K562 (cell line): Measurements from ENCODE around the gene STRC. TPM values are rescaled to one million over a fixed set of nuclear protein-coding genes. Genes with fewer than 3 reads are reported as not detected.

Experiments
- ATAC-seq: fragments of 200-7000 bp; cut with Tn5 transposase; 3 replicates; pipeline ENCODE4 v1.9.1; 2020; ENCODE audit warnings: moderate library complexity
- BruUV-seq: library from RNA; stranded (reverse); fragments of 400-500 nt; replicated peaks from 2 replicates; lab custom pipeline; 2021; lab: Mats Ljungman, UMichigan
- CTCF ChIA-PET: fragments of 300-600 bp; formaldehyde crosslinking; extraction: SDS; loops from one replicate; lab custom pipeline; 2021; ENCODE audit warnings: low intra/inter-chr PET ratio; lab: Yijun Ruan, JAX
- POLR2A ChIA-PET: fragments of 300-600, 350-650 bp; sonication (Branson Sonifier 250); formaldehyde crosslinking; extraction: SDS; loops from one replicate; lab custom pipeline; 2021; ENCODE audit warnings: antibody characterized with exemption, inconsistent platforms; lab: Yijun Ruan, JAX
- DNase-seq, 4 experiments: peaks; one replicate each; pipeline versions ENCODE4 v3.0.0 to v3.0.0-alpha.2; 2011 to 2018; ENCODE audit warnings: low spot score in 3 of 4, mixed read lengths in 3 of 4; ENCODE audit errors: extremely low read depth in 1 of 4
- FAIRE-seq: peaks from 2 replicates; lab custom pipeline; 2011; peaks lifted over from hg19 to GRCh38; lab: Jason Lieb, UNC
- H2AFZ ChIP-seq: 2 replicates; pipeline ENCODE4 v1.6.0; 2011; ENCODE audit warnings: low read depth, low read length, control low read depth, inconsistent platforms
- H3K27ac ChIP-seq: fragments of 200-600 bp; 3 replicates; pipeline ENCODE4 v1.8.0; 2011; ENCODE audit warnings: low read depth, mild to moderate bottlenecking, control low read depth, inconsistent platforms, low read length, moderate library complexity, mixed read lengths; ENCODE audit errors: extremely low read depth
- H3K27me3 ChIP-seq, 2 experiments: fragments of 300-600 bp in 1 of 2; 2 replicates in 1 of 2; 3 replicates in 1 of 2; pipeline versions ENCODE4 v1.6.0 to v1.8.0; 2011; ENCODE audit warnings: inconsistent platforms in 2 of 2, low read length in 2 of 2, mild to moderate bottlenecking in 1 of 2, mixed read lengths in 1 of 2, moderate library complexity in 1 of 2; ENCODE audit not compliant: control insufficient read depth in 2 of 2, insufficient read depth in 2 of 2
- H3K36me3 ChIP-seq: fragments of 300-600 bp; 3 replicates; pipeline ENCODE4 v1.8.0; 2011; ENCODE audit warnings: mild to moderate bottlenecking, low read length, inconsistent platforms; ENCODE audit not compliant: control insufficient read depth, insufficient read depth
- H3K4me1 ChIP-seq, 2 experiments: fragments of 200-600 bp in 1 of 2; replicated peaks in 1 of 2; 2 replicates in 1 of 2; 3 replicates in 1 of 2; pipeline versions ENCODE4 v1.5.1 to v1.8.0; 2011; ENCODE audit warnings: inconsistent platforms in 2 of 2, low read length in 2 of 2, mild to moderate bottlenecking in 1 of 2, mixed read lengths in 1 of 2, moderate library complexity in 1 of 2; ENCODE audit not compliant: control insufficient read depth in 2 of 2, insufficient read depth in 2 of 2
- H3K4me2 ChIP-seq: 2 replicates; pipeline ENCODE4 v1.6.1; 2011; ENCODE audit warnings: low read length, control low read depth, inconsistent platforms, mixed read lengths; ENCODE audit not compliant: insufficient read depth
- H3K4me3 ChIP-seq: fragments of 200-600 bp; sonication (generic), shearing (Covaris generic); 2 replicates; pipeline ENCODE4 v1.5.1; 2016; ENCODE audit warnings: control low read depth, inconsistent platforms
- H3K79me2 ChIP-seq: fragments of 200-600 bp; 3 replicates; pipeline ENCODE4 v1.8.0; 2011; ENCODE audit warnings: low read length, inconsistent platforms; ENCODE audit not compliant: control insufficient read depth, insufficient read depth
- H3K9ac ChIP-seq, 2 experiments: 2 replicates each; pipeline versions ENCODE4 v1.6.0 to v1.6.1; 2011; ENCODE audit warnings: low read depth in 2 of 2, low read length in 2 of 2, control low read depth in 1 of 2, inconsistent platforms in 1 of 2, mild to moderate bottlenecking in 1 of 2, mixed read lengths in 1 of 2; ENCODE audit not compliant: insufficient read depth in 1 of 2
- H3K9me1 ChIP-seq: one replicate; pipeline ENCODE4 v1.6.0; 2011; ENCODE audit warnings: inconsistent platforms, mild to moderate bottlenecking, low read length, moderate library complexity; ENCODE audit not compliant: control insufficient read depth, insufficient read depth
- H3K9me3 ChIP-seq: replicated peaks from 2 replicates; pipeline ENCODE4 v1.5.1; 2011; ENCODE audit warnings: low read depth, low read length, inconsistent platforms; ENCODE audit not compliant: control insufficient read depth, insufficient read depth
- H4K20me1 ChIP-seq: replicated peaks from 2 replicates; pipeline ENCODE4 v1.6.1; 2011; ENCODE audit warnings: low read length, inconsistent platforms, mixed read lengths; ENCODE audit not compliant: control insufficient read depth, insufficient read depth
- DLX4 ChIP-seq: fragments of 250-450 bp; sonication (Bioruptor Pico); IDR thresholded peaks from 2 replicates; pipeline ENCODE4 v1.6.1; 2021; ENCODE audit warnings: mild to moderate bottlenecking
- KAT7 ChIP-seq: sonication (generic); formaldehyde crosslinking; IDR thresholded peaks from 2 replicates; pipeline ENCODE4 v1.8.0; 2022; ENCODE audit warnings: missing genetic modification reagents, mild to moderate bottlenecking, borderline replicate concordance
- POLR2B ChIP-seq: fragments of 450-650 bp; IDR thresholded peaks from 2 replicates; pipeline ENCODE4 v1.6.1; 2018; ENCODE audit warnings: low read depth; ENCODE audit not compliant: partially characterized antibody
- POLR3G ChIP-seq: IDR thresholded peaks from 2 replicates; pipeline ENCODE4 v1.6.1; 2011; ENCODE audit not compliant: insufficient read length, insufficient replicate concordance; ENCODE audit errors: extremely low read depth
- STAT5A ChIP-seq: IDR thresholded peaks from 2 replicates; pipeline ENCODE4 v1.6.1; 2012; ENCODE audit warnings: low read length, inconsistent platforms, borderline replicate concordance
- TSC22D4 ChIP-seq: fragments of 450-650 bp; IDR thresholded peaks from 2 replicates; pipeline ENCODE4 v1.6.1; 2016; ENCODE audit warnings: missing genetic modification characterization, missing biosample characterization, control low read depth
- ZNF518B ChIP-seq: fragments of 250-450 bp; sonication (Bioruptor Pico); IDR thresholded peaks from 2 replicates; pipeline ENCODE4 v1.5.0; 2021; ENCODE audit warnings: mild to moderate bottlenecking, moderate library complexity
- whole genome bisulfite sequencing: fragments of 100-300 bp; shearing (Covaris generic); methylation state at CpG from one replicate; pipeline ENCODE4 v1.1.6; 2016; ENCODE audit warnings: low coverage, mixed read lengths; ENCODE audit not compliant: insufficient coverage; ENCODE audit errors: missing lambda C conversion rate; 5-methylcytosine and 5-hydroxymethylcytosine counted together
- in situ Hi-C: fragments of 300-500 bp; cut with MboI; formaldehyde crosslinking; loops from 4 replicates; pipeline ENCODE4 v1.15.0; 2018; ENCODE audit warnings: inconsistent platforms, mixed read lengths
- intact Hi-C: fragments of 100-400 bp; cut with micrococcal nuclease; formaldehyde crosslinking; loops from 2 replicates; pipeline ENCODE4 v1.14.2; 2022
- polyA plus RNA-seq, 8 experiments: library from polyadenylated mRNA; depleted of rRNA in 4 of 8; stranded (reverse) in 5 of 8; unstranded in 3 of 8; fragments of >200 nt; fragmentation: Nextera tagmentation in 2 of 8; fragmentation: Illumina TruSeq in 1 of 8; extraction: Ambion mirVana in 2 of 8; extraction: Trizol in 1 of 8; gene quantifications; 2 replicates each; pipeline versions ENCODE4 v1.2.1 to v1.2.3, GENCODE V29; 2011 to 2014; ENCODE audit warnings: inconsistent platforms in 1 of 8, missing spikeins in 1 of 8
- total RNA-seq, 7 experiments: library from RNA; depleted of rRNA in 6 of 7; stranded (reverse); fragments of >200 nt in 6 of 7; fragmentation: Illumina TruSeq in 2 of 7; extraction: Trizol in 2 of 7; gene quantifications; 2 replicates each; pipeline versions ENCODE4 v1.2.1 to v1.2.3, GENCODE V29; 2011 to 2021; ENCODE audit warnings: low replicate concordance in 1 of 7
- TF ChIP-seq, protein P1 (sequence below): IDR thresholded peaks from 2 replicates; pipeline ENCODE4 v1.6.1; 2012; ENCODE audit warnings: low read depth, low read length, improper control_type of control experiment, borderline replicate concordance
- TF ChIP-seq, protein P2 (sequence below): sonication (generic); formaldehyde crosslinking; IDR thresholded peaks from 2 replicates; pipeline ENCODE4 v1.8.1; 2023; ENCODE audit warnings: mild to moderate bottlenecking, missing genetic modification reagents
- TF ChIP-seq, protein P3 (sequence below), 2 experiments: IDR thresholded peaks; 2 replicates each; pipeline ENCODE4 v1.6.1; 2011; ENCODE audit warnings: borderline replicate concordance in 1 of 2, control low read depth in 1 of 2, low read depth in 1 of 2, low read length in 1 of 2, mild to moderate bottlenecking in 1 of 2, mixed read lengths in 1 of 2, moderate library complexity in 1 of 2; ENCODE audit not compliant: insufficient read depth in 1 of 2, insufficient read length in 1 of 2, poor library complexity in 1 of 2, severe bottlenecking in 1 of 2; ENCODE audit errors: extremely low read depth in 1 of 2

Gene STRC
- total and polyA plus RNA-seq, 9 of the 15 experiments (the other 6 are each of a cell fraction or from before 2014, with no cell fraction given) = 0.01 to 0.04 TPM; not detected in 7

GRCh38 chr15:43552256-43552655, 66.3 kb downstream of the STRC start:
- H3K9me1 ChIP-seq = no peaks in the 10 kb centered on the region
- H3K9me3 ChIP-seq = no peaks in the 10 kb centered on the region
- no peak overlapping the region for H3K4me2 ChIP-seq
- no TSS peak for BruUV-seq
- POLR2A ChIA-PET = interaction anchor here (1.2 kb wide), 1 partner anchor 9 kb away, joined by 4 read pairs; no protein-coding TSS in a partner anchor
- ATAC-seq (no peak), FAIRE-seq (no peak), DNase-seq (no peak)
- TF ChIP-seq ZNF518B (no peak), KAT7 (CRISPR knock-in tag) (no peak), TSC22D4 (tag) (no peak), STAT5A (no peak), DLX4 (no peak), POLR2B (no peak), POLR3G (no peak)
- TF ChIP-seq, protein P1, sequence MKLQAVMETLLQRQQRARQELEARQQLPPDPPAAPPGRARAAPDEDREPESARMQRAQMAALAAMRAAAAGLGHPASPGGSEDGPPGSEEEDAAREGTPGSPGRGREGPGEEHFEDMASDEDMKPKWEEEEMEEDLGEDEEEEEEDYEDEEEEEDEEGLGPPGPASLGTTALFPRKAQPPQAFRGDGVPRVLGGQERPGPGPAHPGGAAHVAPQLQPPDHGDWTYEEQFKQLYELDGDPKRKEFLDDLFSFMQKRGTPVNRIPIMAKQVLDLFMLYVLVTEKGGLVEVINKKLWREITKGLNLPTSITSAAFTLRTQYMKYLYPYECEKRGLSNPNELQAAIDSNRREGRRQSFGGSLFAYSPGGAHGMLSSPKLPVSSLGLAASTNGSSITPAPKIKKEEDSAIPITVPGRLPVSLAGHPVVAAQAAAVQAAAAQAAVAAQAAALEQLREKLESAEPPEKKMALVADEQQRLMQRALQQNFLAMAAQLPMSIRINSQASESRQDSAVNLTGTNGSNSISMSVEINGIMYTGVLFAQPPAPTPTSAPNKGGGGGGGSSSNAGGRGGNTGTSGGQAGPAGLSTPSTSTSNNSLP = no peak
- TF ChIP-seq, protein P2, sequence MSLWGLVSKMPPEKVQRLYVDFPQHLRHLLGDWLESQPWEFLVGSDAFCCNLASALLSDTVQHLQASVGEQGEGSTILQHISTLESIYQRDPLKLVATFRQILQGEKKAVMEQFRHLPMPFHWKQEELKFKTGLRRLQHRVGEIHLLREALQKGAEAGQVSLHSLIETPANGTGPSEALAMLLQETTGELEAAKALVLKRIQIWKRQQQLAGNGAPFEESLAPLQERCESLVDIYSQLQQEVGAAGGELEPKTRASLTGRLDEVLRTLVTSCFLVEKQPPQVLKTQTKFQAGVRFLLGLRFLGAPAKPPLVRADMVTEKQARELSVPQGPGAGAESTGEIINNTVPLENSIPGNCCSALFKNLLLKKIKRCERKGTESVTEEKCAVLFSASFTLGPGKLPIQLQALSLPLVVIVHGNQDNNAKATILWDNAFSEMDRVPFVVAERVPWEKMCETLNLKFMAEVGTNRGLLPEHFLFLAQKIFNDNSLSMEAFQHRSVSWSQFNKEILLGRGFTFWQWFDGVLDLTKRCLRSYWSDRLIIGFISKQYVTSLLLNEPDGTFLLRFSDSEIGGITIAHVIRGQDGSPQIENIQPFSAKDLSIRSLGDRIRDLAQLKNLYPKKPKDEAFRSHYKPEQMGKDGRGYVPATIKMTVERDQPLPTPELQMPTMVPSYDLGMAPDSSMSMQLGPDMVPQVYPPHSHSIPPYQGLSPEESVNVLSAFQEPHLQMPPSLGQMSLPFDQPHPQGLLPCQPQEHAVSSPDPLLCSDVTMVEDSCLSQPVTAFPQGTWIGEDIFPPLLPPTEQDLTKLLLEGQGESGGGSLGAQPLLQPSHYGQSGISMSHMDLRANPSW (CRISPR knock-in tag) = no peak
- TF ChIP-seq, protein P3, sequence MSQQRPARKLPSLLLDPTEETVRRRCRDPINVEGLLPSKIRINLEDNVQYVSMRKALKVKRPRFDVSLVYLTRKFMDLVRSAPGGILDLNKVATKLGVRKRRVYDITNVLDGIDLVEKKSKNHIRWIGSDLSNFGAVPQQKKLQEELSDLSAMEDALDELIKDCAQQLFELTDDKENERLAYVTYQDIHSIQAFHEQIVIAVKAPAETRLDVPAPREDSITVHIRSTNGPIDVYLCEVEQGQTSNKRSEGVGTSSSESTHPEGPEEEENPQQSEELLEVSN (IDR thresholded peaks at IDR 0.05; ENCODE audit: borderline replicate concordance in 1 of 2, extremely low read depth in 1 of 2, insufficient read depth in 1 of 2, insufficient read length in 1 of 2, low read depth in 1 of 2, low read length in 1 of 2, poor library complexity in 1 of 2, severe bottlenecking in 1 of 2) = no peak
- H4K20me1 ChIP-seq = no peaks in the 10 kb centered on the region; the same call in 1 of the 2 replicates
- in situ Hi-C loops = no loop called here
- H3K9ac ChIP-seq = no peak overlapping the region
- H3K4me3 ChIP-seq = no peak overlapping the region
- H3K36me3 ChIP-seq = peaks cover 5% of the 10 kb centered on the region; the same call in 1 of the 3 replicates
- no peaks in the 10 kb centered on the region for H3K4me1 ChIP-seq
- WGBS = 90% methylated on average over 4 of the region's 4 CpGs
- H3K27ac ChIP-seq = no peak overlapping the region
- H3K27me3 ChIP-seq = no peaks in the 10 kb centered on the region
- intact Hi-C loops = no loop called here
- no peak overlapping the region for H2AFZ ChIP-seq
- CTCF ChIA-PET = no interaction called here
- H3K79me2 ChIP-seq = no peaks in the 10 kb centered on the region
